M059J (cell line): Measurements from ENCODE around the gene MBD3L1. TPM values are rescaled to one million over a fixed set of nuclear protein-coding genes. Genes with fewer than 3 reads are reported as not detected.

Source experiments
- DNase-seq: peaks from one replicate; pipeline ENCODE4 v3.0.0-alpha.2; 2012; ENCODE audit warnings: low read depth
- total RNA-seq: library from RNA; depleted of rRNA; stranded (reverse); fragments of >200 nt; shearing (Covaris generic); gene quantifications from 2 replicates; pipeline ENCODE4 v1.2.3, GENCODE V29; 2014; rRNA removed

The MBD3L1 gene
- total RNA-seq, result not detected in 2 replicates

DNA sequence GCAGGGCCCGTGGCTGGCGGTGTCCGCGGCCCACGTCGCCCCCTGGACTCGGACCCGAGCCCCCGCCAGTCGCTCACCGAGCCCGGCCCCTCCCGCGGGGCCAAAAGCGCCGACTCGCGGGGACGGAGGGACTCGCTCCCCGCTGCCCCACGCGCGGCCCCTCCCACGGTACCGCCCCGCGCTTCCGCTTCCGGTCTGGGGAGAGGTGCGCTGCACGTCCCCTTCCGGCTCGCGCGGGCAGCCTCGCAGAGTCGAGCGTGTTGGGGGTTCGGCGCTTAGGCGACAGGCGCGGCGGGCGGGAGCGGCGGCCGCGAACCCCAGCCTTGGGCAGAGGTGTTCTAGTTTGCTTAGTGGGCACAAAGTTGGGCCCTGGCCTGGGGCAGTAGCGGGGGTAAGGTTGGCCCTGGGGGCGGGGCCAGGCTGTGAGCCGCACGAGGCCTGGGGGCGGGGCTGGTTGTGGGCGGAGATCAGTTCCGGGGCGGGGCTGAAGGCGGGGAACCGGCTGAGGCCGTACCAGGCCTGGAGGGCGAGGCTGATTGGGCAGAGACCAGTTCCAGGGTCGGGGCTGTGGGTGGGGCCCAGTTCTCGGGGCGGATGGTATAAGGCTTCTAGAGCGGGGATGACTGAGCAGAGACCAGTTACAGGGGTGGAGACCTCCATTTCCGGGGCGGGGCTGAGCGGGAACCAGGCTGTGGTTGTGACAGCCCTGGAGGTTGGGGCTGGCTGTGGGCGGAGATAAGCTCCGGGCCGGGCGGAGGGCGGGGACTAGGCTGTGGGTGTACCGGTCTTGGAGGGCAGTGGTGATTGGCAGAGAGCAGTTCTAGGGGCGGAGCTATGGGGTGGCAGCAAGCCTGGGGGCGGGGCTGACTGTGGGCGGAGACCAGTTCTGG, at the start of gene MBD3L1, which contains the start of gene ZNF558:
Gene MBD3L1 (plus strand): TSS at position 246 of the 890 bp plus-strand sequence. CDS start 10,302 bp downstream, outside the sequence.
Gene ZNF558 (minus strand): TSS at position 173 of the 890 bp plus-strand sequence. CDS start 9,645 bp downstream, outside the sequence.
- peak; percentile 98 for DNase-seq

- no peak for DNase-seq
Measured at GRCh38 chr19:8794823-8795222, 37.4 kb upstream of the MBD3L1 start.

DNA sequence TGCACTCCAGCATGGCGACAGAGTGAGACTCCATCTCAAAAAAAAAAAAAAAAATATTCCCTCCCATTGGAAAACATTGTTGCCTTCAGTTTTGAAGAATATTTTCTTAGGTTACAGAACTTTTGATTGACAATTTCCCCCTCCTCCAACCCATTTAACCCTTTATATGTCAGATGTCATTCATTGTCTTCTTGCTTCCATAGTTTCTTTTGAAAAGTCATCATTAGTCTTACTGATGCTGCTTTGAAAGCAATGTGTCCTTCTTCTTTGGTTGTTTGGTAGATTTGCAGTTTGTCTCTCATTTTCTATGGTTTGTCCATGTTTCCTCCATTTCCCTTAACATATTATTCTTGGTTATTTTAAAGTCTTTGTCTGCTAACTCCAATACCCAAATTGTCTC, 25.5 kb upstream of the MBD3L1 start:
- DNase-seq, result no peak

GRCh38 chr19:8811315-8812172, 20.6 kb upstream of the MBD3L1 start:
- DNase-seq, result peak; percentile 6

DNA sequence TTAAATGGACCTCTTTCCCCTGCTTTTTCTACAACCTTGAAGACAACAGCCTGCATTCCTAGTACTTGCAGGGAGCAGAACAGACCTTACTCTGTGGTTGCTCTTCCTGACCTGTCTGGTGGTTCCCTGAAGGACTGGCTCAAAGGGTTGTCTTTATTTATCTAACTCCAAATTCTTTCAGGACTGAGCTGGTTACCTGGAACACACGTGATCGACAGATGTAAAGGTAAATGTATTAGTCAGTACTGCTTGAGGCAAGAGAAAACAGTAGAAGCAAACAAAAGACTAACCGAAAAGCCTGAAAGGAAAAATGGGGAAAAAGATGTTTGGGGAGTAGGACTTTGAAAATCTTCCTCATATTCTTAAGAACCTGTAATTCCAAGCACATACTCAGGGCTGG, 18.0 kb upstream of the MBD3L1 start:
- no peak for DNase-seq

DNA sequence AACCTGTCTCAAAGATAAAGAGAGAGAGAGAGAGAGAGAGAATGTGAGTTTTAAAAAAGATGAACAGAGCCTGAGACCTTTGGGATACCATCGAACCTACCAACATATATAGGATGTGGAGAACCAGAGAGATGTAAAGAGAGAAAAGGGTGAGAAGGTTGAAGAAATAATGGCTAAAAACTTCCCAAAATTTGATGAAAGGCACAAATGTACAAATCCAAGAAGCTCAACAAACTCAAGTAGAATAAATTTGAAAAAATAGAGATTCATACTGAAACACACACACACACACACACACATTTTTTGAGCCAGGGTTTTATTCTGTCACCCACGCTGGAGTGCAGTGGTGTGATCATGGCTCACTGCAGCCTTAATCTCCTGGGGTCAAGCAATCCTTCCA, 16.4 kb upstream of the MBD3L1 start:
- no peak for DNase-seq

- no peak for DNase-seq
Measured at GRCh38 chr19:8820234-8820633, 11.9 kb upstream of the MBD3L1 start.

DNA sequence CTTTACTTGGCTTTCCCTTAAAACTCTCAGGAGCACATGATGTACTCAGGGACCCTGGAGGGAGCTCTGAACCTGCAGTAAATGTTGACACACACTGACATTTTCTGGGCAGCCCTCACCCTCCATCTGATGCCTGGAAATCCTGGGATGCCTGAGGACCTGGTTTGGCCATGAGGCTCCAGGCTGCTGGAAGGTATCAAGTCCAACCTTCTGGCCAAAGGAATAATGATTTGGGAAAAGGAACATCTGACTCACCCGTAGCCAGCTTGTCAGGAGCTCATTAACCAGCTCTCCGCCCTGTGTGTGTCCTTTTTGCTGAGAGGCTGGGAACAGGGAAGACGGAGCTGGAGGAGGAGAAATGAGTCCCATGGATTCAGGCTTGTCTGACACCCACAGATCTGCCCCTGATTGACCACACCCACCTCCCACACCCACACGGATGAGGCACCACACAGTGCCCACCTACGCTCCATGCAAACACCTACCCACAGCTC, 10.4 kb upstream of the MBD3L1 start:
- DNase-seq, result no peak

GRCh38 chr19:8826371-8826770, 5.8 kb upstream of the MBD3L1 start:
- DNase-seq, result no peak

DNA sequence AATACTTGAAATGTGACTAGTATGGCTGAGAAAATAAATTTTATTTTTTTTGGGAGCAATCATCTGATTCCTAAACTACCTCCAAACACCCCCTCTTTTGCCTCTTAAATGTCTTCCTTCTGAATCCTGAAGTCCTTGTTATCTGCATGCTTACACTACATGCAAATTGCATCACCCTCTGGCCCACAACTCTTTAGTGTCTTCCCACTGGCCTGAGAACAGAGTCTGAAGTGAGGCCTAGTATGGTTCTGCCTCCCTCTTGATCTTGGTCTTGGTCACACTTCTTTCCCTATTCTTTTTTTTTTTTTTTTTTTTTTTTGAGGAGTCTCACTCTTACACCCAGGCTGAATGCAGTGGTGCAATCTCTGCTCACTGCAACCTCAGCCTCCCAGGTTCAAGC, 4.9 kb upstream of the MBD3L1 start:
- no peak for DNase-seq

DNA sequence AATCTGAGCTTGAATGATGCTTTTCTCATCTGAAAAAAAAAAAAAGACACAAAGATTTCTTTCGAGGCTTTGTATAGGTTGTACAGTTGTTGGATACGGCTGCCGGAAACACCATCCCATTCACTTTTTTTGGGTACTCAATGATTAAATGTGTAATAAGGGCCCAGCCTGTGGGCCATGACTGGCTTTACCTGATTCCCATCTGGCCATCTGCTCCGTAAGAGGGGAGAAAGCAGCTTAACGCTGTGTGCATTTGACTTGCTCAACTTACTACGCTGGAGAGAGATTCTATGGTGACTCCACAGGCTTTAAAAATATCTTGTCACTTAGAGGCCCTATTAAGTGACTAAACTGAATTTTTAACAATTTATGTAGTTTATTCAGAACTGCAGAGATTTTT, 804 bp upstream of the MBD3L1 start:
- DNase-seq, result peak; percentile 4

GRCh38 chr19:8831832-8832131, 395 bp upstream of the MBD3L1 start:
- no peak for DNase-seq

GRCh38 chr19:8835446-8835845, 3.3 kb downstream of the MBD3L1 start:
- no peak for DNase-seq

DNA sequence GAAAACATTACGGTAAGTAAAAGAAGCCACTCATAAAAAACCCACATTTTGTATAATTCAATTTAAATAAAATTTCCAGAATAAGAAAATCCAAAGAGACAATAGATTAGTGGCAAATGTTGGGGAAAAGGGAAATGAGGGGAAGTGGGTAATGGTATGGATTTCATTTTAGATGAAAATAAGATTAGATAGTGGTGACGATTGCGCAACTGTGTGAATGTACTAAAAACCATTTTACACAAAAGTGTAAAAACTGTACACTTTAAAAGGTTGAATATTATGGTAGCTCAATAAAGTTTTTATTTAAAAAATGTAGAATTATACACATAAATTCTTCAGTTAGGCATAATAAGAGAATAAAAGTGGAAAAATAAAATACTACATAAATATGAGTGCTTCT, 3.7 kb downstream of the MBD3L1 start:
- no peak for DNase-seq

GRCh38 chr19:8840708-8841107, 8.5 kb downstream of the MBD3L1 start:
- no peak for DNase-seq

- DNase-seq, result no peak
Measured at GRCh38 chr19:8846819-8847218, 14.6 kb downstream of the MBD3L1 start.

DNA sequence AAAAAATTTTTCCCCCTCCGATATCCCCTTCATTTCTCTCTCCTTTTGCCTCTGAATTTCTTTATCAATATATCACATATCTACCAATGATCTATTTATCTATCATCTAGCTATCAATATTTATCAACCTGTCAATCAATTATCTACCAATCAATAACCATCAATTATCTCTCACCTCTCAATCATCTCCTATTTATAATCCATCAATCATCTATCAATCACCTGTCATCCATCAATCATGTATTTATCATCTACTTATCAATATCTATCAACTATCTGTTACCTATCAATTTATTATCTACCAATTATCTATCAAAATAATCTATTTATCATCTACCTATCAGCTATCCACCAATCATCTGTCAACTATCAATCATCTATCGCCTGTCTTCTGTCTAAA, 17.1 kb downstream of the MBD3L1 start:
- DNase-seq, result no peak

DNA sequence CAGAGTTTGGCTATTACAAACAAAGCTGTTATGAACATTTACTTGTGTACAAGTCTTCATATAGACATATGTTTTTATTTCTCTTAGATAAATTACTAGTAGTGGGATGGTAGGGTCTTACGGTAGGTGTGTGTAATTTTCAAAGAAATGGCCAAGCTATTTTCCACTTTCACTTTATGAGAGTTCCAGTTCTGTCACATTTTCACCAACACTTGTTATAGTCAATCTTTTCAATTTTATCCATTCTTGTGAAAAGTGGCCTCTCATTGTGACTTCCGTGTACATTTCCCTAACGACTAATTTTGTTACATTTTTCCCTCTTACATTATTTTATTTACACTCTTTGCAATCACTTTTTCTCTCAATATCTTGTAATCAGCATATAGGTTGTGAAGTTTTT, 18.3 kb downstream of the MBD3L1 start:
- DNase-seq, result no peak

DNA sequence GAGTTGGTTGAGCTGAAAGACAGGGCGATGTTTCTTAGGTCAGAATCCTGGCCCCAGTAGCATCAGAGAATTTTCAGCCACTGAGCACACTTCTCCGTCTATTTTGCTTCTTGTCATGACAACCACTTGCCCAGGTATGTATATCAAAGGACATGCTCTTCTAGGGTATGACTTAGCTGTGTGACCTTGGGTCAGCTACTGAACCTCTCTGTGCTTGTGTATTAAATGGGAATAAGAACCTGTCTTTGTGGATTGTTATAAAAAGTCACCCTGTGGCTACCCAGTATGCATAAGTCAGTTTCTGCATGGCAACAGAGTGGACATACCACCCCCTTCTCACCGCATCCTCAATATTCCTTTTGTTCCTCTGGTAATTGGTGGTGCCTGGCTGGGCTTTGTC, 26.1 kb downstream of the MBD3L1 start:
- no peak for DNase-seq

DNA sequence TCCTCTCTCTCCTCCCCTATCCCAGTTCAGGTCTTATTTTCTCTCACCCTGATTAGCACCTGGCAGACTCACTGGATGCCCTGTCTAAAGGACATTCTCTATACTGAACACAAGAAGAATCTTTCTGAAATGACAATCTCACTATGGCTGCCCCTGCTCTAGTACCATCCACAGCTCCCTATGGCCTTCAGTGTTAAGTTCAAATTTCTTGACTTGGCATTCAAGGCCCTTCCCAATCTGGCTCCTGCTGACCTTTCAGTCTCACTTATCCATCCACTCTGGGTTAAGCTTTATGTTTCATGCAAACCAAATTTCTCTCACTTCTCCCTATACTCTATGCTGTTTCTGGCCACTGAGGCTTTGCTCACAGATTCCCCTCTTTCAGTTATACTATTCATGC, 34.2 kb downstream of the MBD3L1 start:
- no peak for DNase-seq

GRCh38 chr19:8877854-8878705, 45.9 kb downstream of the MBD3L1 start:
- DNase-seq, result peak; percentile 2
